GOT3 (cell line): ENCODE data around the gene SYNDIG1L.

Experiments used
- DNase-seq: peaks from one replicate; lab custom pipeline; 2025; ENCODE audit warnings: mixed read lengths; lab: John Stamatoyannopoulos, UW

The SYNDIG1L gene

GRCh38 chr14:74358176-74358829 is 67.7 kb downstream of the SYNDIG1L start:
- no peak for DNase-seq

- no peak for DNase-seq
These were observed 68.4 kb downstream of the SYNDIG1L start for GRCh38 chr14:74357585-74357984.

- DNase-seq: no peak
These were observed 69.0 kb downstream of the SYNDIG1L start for GRCh38 chr14:74356892-74357575.
